Activated B cell treated with CpG ODN at 0.5 μM for 24 hours (primary cell): ENCODE data around the gene ZNF655. TPM values are rescaled to one million over a fixed set of nuclear protein-coding genes. Genes with fewer than 3 reads are reported as not detected.
A peak's percentile ranks its signal among the peaks of the same experiment; 100 is the strongest.

Experiments used
- ATAC-seq: fragments of 200-7000 bp; cut with Tn5 transposase; one replicate; pipeline ENCODE4 v1.10.0; 2021; ENCODE audit warnings: low read depth, mild to moderate bottlenecking, moderate library complexity
- CTCF ChIA-PET: fragments of 350-600 bp; sonication (Branson Sonifier 250); formaldehyde crosslinking; loops from one replicate; lab custom pipeline; 2021; ENCODE audit warnings: antibody characterized with exemption; lab: Charles Lee
- POLR2A ChIA-PET: fragments of 350-600 bp; sonication (Branson Sonifier 250); formaldehyde crosslinking; loops from one replicate; lab custom pipeline; 2021; ENCODE audit warnings: antibody characterized with exemption; lab: Charles Lee
- DNase-seq: peaks from one replicate; pipeline ENCODE4 v3.0.0; 2022
- H3K27ac Mint-ChIP-seq: one replicate; pipeline ENCODE4 v1.8.0; 2020; ENCODE audit warnings: mixed read lengths
- H3K27me3 Mint-ChIP-seq: one replicate; pipeline ENCODE4 v1.8.0; 2021; ENCODE audit warnings: mixed read lengths
- H3K36me3 Mint-ChIP-seq: one replicate; pipeline ENCODE4 v1.8.0; 2021; ENCODE audit warnings: low read depth, mixed read lengths
- H3K4me1 Mint-ChIP-seq: one replicate; pipeline ENCODE4 v1.8.0; 2021; ENCODE audit warnings: mixed read lengths
- H3K4me3 Mint-ChIP-seq: one replicate; pipeline ENCODE4 v1.8.0; 2020; ENCODE audit warnings: mild to moderate bottlenecking, mixed read lengths
- H3K9me3 Mint-ChIP-seq: one replicate; pipeline ENCODE4 v1.8.0; 2020; ENCODE audit warnings: mixed read lengths
- CTCF ChIP-seq: fragments of 200-600 bp; IDR thresholded peaks from one replicate; pipeline ENCODE4 v1.8.0; 2022; ENCODE audit warnings: antibody characterized with exemption, mild to moderate bottlenecking
- intact Hi-C: fragments of 100-400 bp; cut with micrococcal nuclease; formaldehyde crosslinking; loops from one replicate; pipeline ENCODE4 v1.15.1; 2024
- total RNA-seq: library from RNA; stranded (reverse); gene quantifications from 2 replicates; pipeline ENCODE4 v1.2.3, GENCODE V29; 2022

Gene ZNF655
- total RNA-seq, 1 donor from 2014 or later, result 116 TPM

GRCh38 chr7:99615989-99616358 is 57.5 kb downstream of the ZNF655 start:
- no peaks in the 10 kb centered on the region for H3K27me3 Mint-ChIP-seq
- POLR2A ChIA-PET, result interaction anchor here (0.7 to 3.8 kb wide), 8 partner anchors 11 to 1629 kb away, joined by 3 to 43 read pairs (median 4); partner anchors contain the start of genes FAM200A, FIS1, TRIM4 and ZKSCAN5
- intact Hi-C loops, result loop anchor here (1.0 to 5.0 kb wide), 7 partner anchors 57 to 249 kb away; partner anchors contain the start of genes CPSF4, FAM200A, PTCD1 and ZKSCAN5
- H3K9me3 Mint-ChIP-seq, result no peaks in the 10 kb centered on the region
- no peak for TF ChIP-seq CTCF
- peaks cover 36% of the 10 kb centered on the region for H3K36me3 Mint-ChIP-seq
- CTCF ChIA-PET, result interaction anchor here (0.6 to 0.7 kb wide), 2 partner anchors 112 to 248 kb away, joined by 3 to 4 read pairs; partner anchors contain the start of gene ZKSCAN5
- H3K4me1 Mint-ChIP-seq, result peaks cover 30% of the 10 kb centered on the region
- peak overlapping the region; percentile 90 for H3K27ac Mint-ChIP-seq
- DNase-seq, result no peak
- ATAC-seq, result no peak
- H3K4me3 Mint-ChIP-seq, result peak overlapping the region; percentile 97

- peak; percentile 95 for ATAC-seq
- peaks cover 42% of the 10 kb centered on the region for H3K36me3 Mint-ChIP-seq
- POLR2A ChIA-PET, result interaction anchor here (0.6 to 3.8 kb wide), 11 partner anchors 10 to 1629 kb away, joined by 3 to 43 read pairs (median 4); partner anchors contain the start of genes FAM200A, FIS1, TRIM4 and ZKSCAN1
- H3K27me3 Mint-ChIP-seq, result no peaks in the 10 kb centered on the region
- peak; percentile 78 for DNase-seq
- peaks cover 30% of the 10 kb centered on the region for H3K4me1 Mint-ChIP-seq
- peak within 1 kb of the TSS; percentile 97 for H3K4me3 Mint-ChIP-seq
- no peaks in the 10 kb centered on the region for H3K9me3 Mint-ChIP-seq
- intact Hi-C loops, result loop anchor here (1.0 to 5.0 kb wide), 7 partner anchors 58 to 249 kb away; partner anchors contain the start of genes CPSF4, FAM200A, PTCD1 and ZKSCAN5
- CTCF ChIA-PET, result interaction anchor here (0.7 kb wide), 1 partner anchor 112 kb away, joined by 4 read pairs; the partner anchor contains the start of gene ZKSCAN5
- peak within 1 kb of the TSS; percentile 90 for H3K27ac Mint-ChIP-seq
- no peak for TF ChIP-seq CTCF
These were observed 58.1 kb downstream of the ZNF655 start, which contains the start of gene ZSCAN25 for GRCh38 chr7:99616359-99617191. TSS of gene ZSCAN25 (plus strand) at chr7:99616946. CDS start at chr7:99619607, 2,661 bp downstream.

GRCh38 chr7:99617192-99617781 is 58.8 kb downstream of the ZNF655 start:
- TF ChIP-seq CTCF, result no peak
- no peaks in the 10 kb centered on the region for H3K27me3 Mint-ChIP-seq
- no peaks in the 10 kb centered on the region for H3K9me3 Mint-ChIP-seq
- DNase-seq (no peak), ATAC-seq (no peak)
- intact Hi-C loops, result loop anchor here (2.0 to 5.0 kb wide), 3 partner anchors 58 to 250 kb away; partner anchors contain the start of genes ZNF655 and ZNF789
- POLR2A ChIA-PET, result interaction anchor here (1.0 to 3.8 kb wide), 8 partner anchors 14 to 398 kb away, joined by 3 to 43 read pairs (median 5); partner anchors contain the start of genes FAM200A, TRIM4, ZKSCAN1 and ZKSCAN5
- H3K27ac Mint-ChIP-seq, result peak overlapping the region; percentile 90
- CTCF ChIA-PET, result no interaction called here
- peaks cover 49% of the 10 kb centered on the region for H3K36me3 Mint-ChIP-seq
- peaks cover 30% of the 10 kb centered on the region for H3K4me1 Mint-ChIP-seq
- peak overlapping the region; percentile 97 for H3K4me3 Mint-ChIP-seq

- Mint-ChIP-seq H3K9me3 (no peaks in the 10 kb centered on the region), H3K27me3 (no peaks in the 10 kb centered on the region), H3K36me3 (peaks cover 64% of the 10 kb centered on the region), H3K4me1 (peaks cover 30% of the 10 kb centered on the region), H3K4me3 (peak overlapping the region; percentile 97), H3K27ac (no peak overlapping the region)
- no peak for ATAC-seq
- POLR2A ChIA-PET, result no interaction called here
- CTCF ChIA-PET, result no interaction called here
- TF ChIP-seq CTCF, result no peak
- DNase-seq, result no peak
- intact Hi-C loops, result loop anchor here (5.0 kb wide), 1 partner anchor 251 kb away; no protein-coding TSS in a partner anchor
These were observed 60.3 kb downstream of the ZNF655 start for GRCh38 chr7:99618726-99619125.
